ENCODE measurements around the gene DZIP1.
"Not testable (repeated sequence)": the region's sequence is repeated elsewhere in the genome, so short reads cannot be mapped to it uniquely, and the experiment has no call there.

The DZIP1 gene

GRCh38 chr13:95603887-95604555 lies 40.5 kb downstream of the DZIP1 start:
- Histone ChIP-seq H3K9me3 (ENCODE audit: control insufficient read depth, insufficient read depth, low read length) (no peaks in the 10 kb centered on the region), H3K9ac (ENCODE audit: low read depth, low read length) (no peak overlapping the region), H3K36me3 (ENCODE audit: insufficient read depth, low read length) (no peaks in the 10 kb centered on the region; the same call in none of the 2 replicates), H3K4me1 (ENCODE audit: insufficient read depth, low read length) (no peaks in the 10 kb centered on the region)

GRCh38 chr13:95601906-95602305 lies 42.6 kb downstream of the DZIP1 start:
- Histone ChIP-seq H3K36me3 (ENCODE audit: insufficient read depth, low read length) (no peaks in the 10 kb centered on the region; the same call in 1 of the 2 replicates), H3K9me3 (ENCODE audit: control insufficient read depth, insufficient read depth, low read length) (no peaks in the 10 kb centered on the region), H3K4me1 (ENCODE audit: insufficient read depth, low read length) (no peaks in the 10 kb centered on the region), H3K9ac (ENCODE audit: low read depth, low read length) (no peak overlapping the region)

- H3K9me3 ChIP-seq (ENCODE audit: control insufficient read depth, insufficient read depth, low read length): no peaks in the 10 kb centered on the region
- no peak overlapping the region for H3K9ac ChIP-seq (ENCODE audit: low read depth, low read length)
- H3K4me1 ChIP-seq (ENCODE audit: insufficient read depth, low read length): no peaks in the 10 kb centered on the region
- H3K36me3 ChIP-seq (ENCODE audit: insufficient read depth, low read length): no peaks in the 10 kb centered on the region; the same call in 1 of the 2 replicates
These were observed 43.3 kb downstream of the DZIP1 start for GRCh38 chr13:95601216-95601615.

- Histone ChIP-seq H3K36me3 (ENCODE audit: insufficient read depth, low read length) (no peaks in the 10 kb centered on the region), H3K9me3 (ENCODE audit: control insufficient read depth, insufficient read depth, low read length) (no peaks in the 10 kb centered on the region), H3K4me1 (ENCODE audit: insufficient read depth, low read length) (no peaks in the 10 kb centered on the region), H3K9ac (ENCODE audit: low read depth, low read length) (no peak overlapping the region)
These were observed 47.8 kb downstream of the DZIP1 start for GRCh38 chr13:95596701-95597100.

GRCh38 chr13:95593462-95593861 lies 51.0 kb downstream of the DZIP1 start:
- Histone ChIP-seq H3K9me3 (ENCODE audit: control insufficient read depth, insufficient read depth, low read length) (no peaks in the 10 kb centered on the region), H3K9ac (ENCODE audit: low read depth, low read length) (no peak overlapping the region), H3K4me1 (ENCODE audit: insufficient read depth, low read length) (no peaks in the 10 kb centered on the region), H3K36me3 (ENCODE audit: insufficient read depth, low read length) (peaks cover 7% of the 10 kb centered on the region)

GRCh38 chr13:95588721-95589120 lies 55.8 kb downstream of the DZIP1 start:
- H3K4me1 ChIP-seq (ENCODE audit: insufficient read depth, low read length): no peaks in the 10 kb centered on the region
- H3K9ac ChIP-seq (ENCODE audit: low read depth, low read length): no peak overlapping the region
- peaks cover 12% of the 10 kb centered on the region for H3K36me3 ChIP-seq (ENCODE audit: insufficient read depth, low read length)
- H3K9me3 ChIP-seq (ENCODE audit: control insufficient read depth, insufficient read depth, low read length): no peaks in the 10 kb centered on the region

GRCh38 chr13:95588134-95588533 lies 56.4 kb downstream of the DZIP1 start:
- H3K9me3 ChIP-seq (ENCODE audit: control insufficient read depth, insufficient read depth, low read length): no peaks in the 10 kb centered on the region
- no peaks in the 10 kb centered on the region for H3K4me1 ChIP-seq (ENCODE audit: insufficient read depth, low read length)
- peaks cover 12% of the 10 kb centered on the region for H3K36me3 ChIP-seq (ENCODE audit: insufficient read depth, low read length)
- H3K9ac ChIP-seq (ENCODE audit: low read depth, low read length): no peak overlapping the region

GRCh38 chr13:95585867-95586266 lies 58.6 kb downstream of the DZIP1 start:
- Histone ChIP-seq H3K4me1 (ENCODE audit: insufficient read depth, low read length) (no peaks in the 10 kb centered on the region), H3K9ac (ENCODE audit: low read depth, low read length) (no peak overlapping the region), H3K36me3 (ENCODE audit: insufficient read depth, low read length) (peaks cover 19% of the 10 kb centered on the region), H3K9me3 (ENCODE audit: control insufficient read depth, insufficient read depth, low read length) (no peaks in the 10 kb centered on the region)

- Histone ChIP-seq H3K9ac (ENCODE audit: low read depth, low read length) (no peak overlapping the region), H3K36me3 (ENCODE audit: insufficient read depth, low read length) (peaks cover 12% of the 10 kb centered on the region; the same call in 1 of the 2 replicates), H3K4me1 (ENCODE audit: insufficient read depth, low read length) (no peaks in the 10 kb centered on the region), H3K9me3 (ENCODE audit: control insufficient read depth, insufficient read depth, low read length) (no peaks in the 10 kb centered on the region)
These were observed 65.2 kb downstream of the DZIP1 start for GRCh38 chr13:95579303-95579702.

GRCh38 chr13:95573221-95573620 lies 71.3 kb downstream of the DZIP1 start:
- H3K9me3 ChIP-seq (ENCODE audit: control insufficient read depth, insufficient read depth, low read length): no peaks in the 10 kb centered on the region
- H3K4me1 ChIP-seq (ENCODE audit: insufficient read depth, low read length): peaks cover 12% of the 10 kb centered on the region; the same call in 1 of the 2 replicates
- no peak overlapping the region for H3K9ac ChIP-seq (ENCODE audit: low read depth, low read length)
- 0 out of 2 replicates have a peak, but pooled peaks cover 2% of the 10 kb centered on the region for H3K36me3 ChIP-seq (ENCODE audit: insufficient read depth, low read length)

- Histone ChIP-seq H3K9ac (ENCODE audit: low read depth, low read length) (no peak overlapping the region), H3K9me3 (ENCODE audit: control insufficient read depth, insufficient read depth, low read length) (no peaks in the 10 kb centered on the region), H3K4me1 (ENCODE audit: insufficient read depth, low read length) (peaks cover 12% of the 10 kb centered on the region; the same call in 1 of the 2 replicates), H3K36me3 (ENCODE audit: insufficient read depth, low read length) (0 out of 2 replicates have a peak, but pooled peaks cover 2% of the 10 kb centered on the region)
These were observed 72.6 kb downstream of the DZIP1 start for GRCh38 chr13:95571941-95572340.

GRCh38 chr13:95570016-95570415 lies 74.5 kb downstream of the DZIP1 start:
- Histone ChIP-seq H3K9me3 (ENCODE audit: control insufficient read depth, insufficient read depth, low read length) (no peaks in the 10 kb centered on the region), H3K9ac (ENCODE audit: low read depth, low read length) (no peak overlapping the region), H3K36me3 (ENCODE audit: insufficient read depth, low read length) (no peaks in the 10 kb centered on the region), H3K4me1 (ENCODE audit: insufficient read depth, low read length) (peaks cover 12% of the 10 kb centered on the region; the same call in 1 of the 2 replicates)

GRCh38 chr13:95568131-95568530 lies 76.4 kb downstream of the DZIP1 start:
- Histone ChIP-seq H3K9me3 (ENCODE audit: control insufficient read depth, insufficient read depth, low read length) (no peaks in the 10 kb centered on the region), H3K9ac (ENCODE audit: low read depth, low read length) (no peak overlapping the region), H3K36me3 (ENCODE audit: insufficient read depth, low read length) (no peaks in the 10 kb centered on the region)

GRCh38 chr13:95565758-95566157 lies 78.7 kb downstream of the DZIP1 start:
- H3K4me1 ChIP-seq (ENCODE audit: insufficient read depth, low read length); H3K36me3 ChIP-seq (ENCODE audit: insufficient read depth, low read length); H3K9me3 ChIP-seq (ENCODE audit: control insufficient read depth, insufficient read depth, low read length); H3K9ac ChIP-seq (ENCODE audit: low read depth, low read length): not testable (repeated sequence)

More at GRCh38 chr13:95568131-95568530, 76.4 kb downstream of the DZIP1 start:
- peaks cover 11% of the 10 kb centered on the region; the same call in 1 of the 2 replicates for H3K4me1 ChIP-seq (ENCODE audit: insufficient read depth, low read length)

GRCh38 chr13:95564733-95565291 lies 79.7 kb downstream of the DZIP1 start:
- Histone ChIP-seq H3K4me1 (ENCODE audit: insufficient read depth, low read length) (no peaks in the 10 kb centered on the region), H3K9ac (ENCODE audit: low read depth, low read length) (no peak overlapping the region)

More at GRCh38 chr13:95564733-95565291, 79.7 kb downstream of the DZIP1 start:
- Histone ChIP-seq H3K9me3 (ENCODE audit: control insufficient read depth, insufficient read depth, low read length) (no peaks in the 10 kb centered on the region), H3K36me3 (ENCODE audit: insufficient read depth, low read length) (no peaks in the 10 kb centered on the region)

Data from ES-I3 (cell line).